A673 (cell line): Measurements from ENCODE around the gene ADCY3. TPM values are rescaled to one million over a fixed set of nuclear protein-coding genes. Genes with fewer than 3 reads are reported as not detected.

Experiments used
- BruUV-seq: library from RNA; stranded (reverse); fragments of 400-500 nt; replicated peaks from 2 replicates; lab custom pipeline; 2021; lab: Mats Ljungman, UMichigan
- CTCF ChIA-PET: fragments of 300-600 bp; sonication (Branson Sonifier 250); formaldehyde crosslinking; loops from one replicate; lab custom pipeline; 2022; ENCODE audit warnings: antibody characterized with exemption; lab: Charles Lee
- POLR2A ChIA-PET: fragments of 300-600 bp; sonication (Branson Sonifier 250); formaldehyde crosslinking; loops from one replicate; lab custom pipeline; 2022; ENCODE audit warnings: antibody characterized with exemption; ENCODE audit not compliant: low non-redundant PET; lab: Charles Lee
- DNase-seq: peaks from one replicate; pipeline ENCODE4 v3.0.0-alpha.2; 2015; ENCODE audit warnings: low spot score
- H3K27ac ChIP-seq: fragments of 200-600 bp; sonication (generic); 2 replicates; pipeline ENCODE4 v1.5.1; 2016; ENCODE audit warnings: mixed run types, low read depth, mild to moderate bottlenecking, mixed read lengths, antibody characterized with exemption, low read length; ENCODE audit not compliant: poor library complexity, severe bottlenecking
- H3K27me3 ChIP-seq: fragments of 200-600 bp; sonication (generic); replicated peaks from 2 replicates; pipeline ENCODE4 v1.6.1; 2017; ENCODE audit warnings: mixed run types, low read depth, mild to moderate bottlenecking, mixed read lengths, antibody characterized with exemption, low read length; ENCODE audit not compliant: insufficient read depth, poor library complexity
- H3K36me3 ChIP-seq: fragments of 200-600 bp; sonication (generic); 2 replicates; pipeline ENCODE4 v1.6.1; 2016; ENCODE audit warnings: mixed run types, mild to moderate bottlenecking, mixed read lengths, antibody characterized with exemption, low read length; ENCODE audit not compliant: insufficient read depth, poor library complexity, severe bottlenecking
- H3K4me1 ChIP-seq: fragments of 200-600 bp; sonication (generic); 2 replicates; pipeline ENCODE4 v1.6.1; 2017; ENCODE audit warnings: mixed run types, mild to moderate bottlenecking, mixed read lengths, antibody characterized with exemption, low read length; ENCODE audit not compliant: insufficient read depth, poor library complexity, severe bottlenecking
- H3K4me3 ChIP-seq: fragments of 200-600 bp; sonication (generic); 2 replicates; pipeline ENCODE4 v1.5.1; 2016; ENCODE audit warnings: low read depth, mixed run types, mild to moderate bottlenecking, mixed read lengths, low read length; ENCODE audit not compliant: poor library complexity, severe bottlenecking
- H3K9me3 ChIP-seq: fragments of 200-600 bp; sonication (generic); 2 replicates; pipeline ENCODE4 v1.6.1; 2016; ENCODE audit warnings: mixed run types, low read depth, mild to moderate bottlenecking, mixed read lengths, antibody characterized with exemption, low read length; ENCODE audit not compliant: poor library complexity, severe bottlenecking
- CTCF ChIP-seq: fragments of 300-800, 200-600 bp; sonication (generic); conservative IDR thresholded peaks from 2 replicates; pipeline ENCODE4 v1.5.1; 2017; ENCODE audit warnings: low read depth, mild to moderate bottlenecking, antibody characterized with exemption, low read length, moderate library complexity, mixed read lengths
- EZH2 ChIP-seq: fragments of 200-600 bp; sonication (generic); IDR thresholded peaks from 2 replicates; pipeline ENCODE4 v1.6.1; 2017; ENCODE audit warnings: borderline replicate concordance, low read depth, mild to moderate bottlenecking, mixed read lengths, antibody characterized with exemption, low read length; ENCODE audit not compliant: poor library complexity, severe bottlenecking
- intact Hi-C: fragments of 100-400 bp; cut with micrococcal nuclease; formaldehyde crosslinking; loops from one replicate; pipeline ENCODE4 v1.10.0; 2022; ENCODE audit not compliant: unreplicated experiment
- total RNA-seq: library from RNA; stranded (reverse); gene quantifications from 2 replicates; pipeline ENCODE4 v1.2.3, GENCODE V29; 2021

Gene ADCY3
- total RNA-seq, 1 experiment from 2014 or later: 42.2 TPM

GRCh38 chr2:24820598-24821432 lies 99.2 kb downstream of the ADCY3 start:
- no peak overlapping the region for H3K27ac ChIP-seq
- H3K9me3 ChIP-seq: no peaks in the 10 kb centered on the region
- ChIA-PET CTCF (no interaction called here), POLR2A (no interaction called here)
- peaks cover 64% of the 10 kb centered on the region for H3K36me3 ChIP-seq
- no peak for DNase-seq
- no peaks in the 10 kb centered on the region for H3K4me1 ChIP-seq
- no peaks in the 10 kb centered on the region for H3K27me3 ChIP-seq
- no TSS peak for BruUV-seq
- intact Hi-C loops: loop anchor here (10.0 kb wide), 1 partner anchor 326 kb away; the partner anchor contains the start of gene NCOA1
- TF ChIP-seq EZH2 (no peak), CTCF (no peak)
- no peak overlapping the region for H3K4me3 ChIP-seq

- POLR2A ChIA-PET: no interaction called here
- H3K9me3 ChIP-seq: no peaks in the 10 kb centered on the region
- H3K27ac ChIP-seq: no peak overlapping the region
- CTCF ChIA-PET: no interaction called here
- intact Hi-C loops: loop anchor here (10.0 kb wide), 1 partner anchor 325 kb away; the partner anchor contains the start of gene NCOA1
- TF ChIP-seq CTCF: no peak
- no peak for TF ChIP-seq EZH2
- no peak for DNase-seq
- H3K27me3 ChIP-seq: no peaks in the 10 kb centered on the region
- peaks cover 71% of the 10 kb centered on the region for H3K36me3 ChIP-seq
- no peak overlapping the region for H3K4me3 ChIP-seq
- H3K4me1 ChIP-seq: no peaks in the 10 kb centered on the region
- BruUV-seq: no TSS peak
These were observed 99.9 kb downstream of the ADCY3 start for GRCh38 chr2:24820175-24820513.

- intact Hi-C loops: loop anchor here (10.0 kb wide), 1 partner anchor 325 kb away; the partner anchor contains the start of gene NCOA1
- no peak for DNase-seq
- Histone ChIP-seq H3K27ac (no peak overlapping the region), H3K36me3 (peaks cover 76% of the 10 kb centered on the region), H3K4me3 (no peak overlapping the region), H3K27me3 (no peaks in the 10 kb centered on the region), H3K9me3 (no peaks in the 10 kb centered on the region), H3K4me1 (no peaks in the 10 kb centered on the region)
- no TSS peak for BruUV-seq
- CTCF ChIA-PET: no interaction called here
- TF ChIP-seq CTCF: no peak
- POLR2A ChIA-PET: no interaction called here
These were observed 100.4 kb downstream of the ADCY3 start for GRCh38 chr2:24819442-24820174.
